Activated CD8-positive, alpha-beta memory T cell treated with anti-CD3 and anti-CD28 coated beads for 24 hours (primary cell): Measurements from ENCODE around the gene LHFPL6.

Experiments used
- DNase-seq: peaks from one replicate; pipeline ENCODE4 v3.0.0-alpha.2; 2020

Gene LHFPL6

GRCh38 chr13:39330504-39330903 is 272.5 kb downstream of the LHFPL6 start:
- no peak for DNase-seq

- no peak for DNase-seq
Observed at GRCh38 chr13:39329182-39329639, 273.8 kb downstream of the LHFPL6 start.

GRCh38 chr13:39327172-39327479 is 275.9 kb downstream of the LHFPL6 start:
- DNase-seq = no peak

GRCh38 chr13:39326469-39327171 is 276.4 kb downstream of the LHFPL6 start:
- no peak for DNase-seq

GRCh38 chr13:39324806-39325311 is 278.1 kb downstream of the LHFPL6 start:
- no peak for DNase-seq

GRCh38 chr13:39322836-39323585 is 280.0 kb downstream of the LHFPL6 start:
- no peak for DNase-seq

- no peak for DNase-seq
Observed at GRCh38 chr13:39321574-39321973, 281.4 kb downstream of the LHFPL6 start.

- DNase-seq = no peak
Observed at GRCh38 chr13:39318161-39318560, 284.8 kb downstream of the LHFPL6 start.

GRCh38 chr13:39317291-39317690 is 285.7 kb downstream of the LHFPL6 start:
- DNase-seq = no peak

GRCh38 chr13:39315796-39316195 is 287.2 kb downstream of the LHFPL6 start:
- DNase-seq = no peak

- no peak for DNase-seq
Observed at GRCh38 chr13:39313721-39314120, 289.3 kb downstream of the LHFPL6 start.

- no peak for DNase-seq
Observed at GRCh38 chr13:39312596-39312995, 290.4 kb downstream of the LHFPL6 start.

GRCh38 chr13:39311619-39312018 is 291.4 kb downstream of the LHFPL6 start:
- no peak for DNase-seq

GRCh38 chr13:39310961-39311360 is 292.0 kb downstream of the LHFPL6 start:
- DNase-seq = no peak

GRCh38 chr13:39306639-39307589 is 296.1 kb downstream of the LHFPL6 start:
- no peak for DNase-seq

- DNase-seq = no peak
Observed at GRCh38 chr13:39302820-39303219, 300.2 kb downstream of the LHFPL6 start.

GRCh38 chr13:39298951-39299350 is 304.0 kb downstream of the LHFPL6 start:
- DNase-seq = no peak

- no peak for DNase-seq
Observed at GRCh38 chr13:39297664-39298171, 305.3 kb downstream of the LHFPL6 start.

GRCh38 chr13:39297023-39297422 is 306.0 kb downstream of the LHFPL6 start:
- DNase-seq = no peak

- no peak for DNase-seq
Observed at GRCh38 chr13:39296193-39296592, 306.8 kb downstream of the LHFPL6 start.
